Neuronal stem cell (in vitro differentiated cells): ENCODE data around the gene SCYGR7.

ENCODE experiments used
- DNase-seq: peaks from one replicate; pipeline ENCODE4 v3.0.0-alpha.2; 2013; ENCODE audit warnings: low spot score
- H2AFZ ChIP-seq: one replicate; pipeline ENCODE4 v1.6.1; 2013; ENCODE audit warnings: mild to moderate bottlenecking, low read length, inconsistent platforms
- H2AK5ac ChIP-seq: 2 replicates; pipeline ENCODE4 v1.6.1; 2013; ENCODE audit warnings: low read depth, mild to moderate bottlenecking, inconsistent platforms, low read length, moderate library complexity, mixed read lengths
- H2BK120ac ChIP-seq: 2 replicates; pipeline ENCODE4 v1.6.1; 2013; ENCODE audit warnings: low read depth, mild to moderate bottlenecking, inconsistent platforms, low read length, moderate library complexity, mixed read lengths
- H2BK12ac ChIP-seq: one replicate; pipeline ENCODE4 v1.6.1; 2013; ENCODE audit warnings: low read length, inconsistent platforms
- H2BK15ac ChIP-seq: 2 replicates; pipeline ENCODE4 v1.6.1; 2013; ENCODE audit warnings: mild to moderate bottlenecking, low read length, inconsistent platforms, mixed read lengths
- H2BK5ac ChIP-seq: one replicate; pipeline ENCODE4 v1.6.1; 2013; ENCODE audit warnings: inconsistent platforms, mild to moderate bottlenecking, low read length, moderate library complexity
- H3K14ac ChIP-seq: one replicate; pipeline ENCODE4 v1.6.1; 2013; ENCODE audit warnings: low read length, inconsistent platforms
- H3K18ac ChIP-seq: 2 replicates; pipeline ENCODE4 v1.6.1; 2013; ENCODE audit warnings: low read length, inconsistent platforms
- H3K23ac ChIP-seq: 2 replicates; pipeline ENCODE4 v1.6.1; 2013; ENCODE audit warnings: low read depth, mild to moderate bottlenecking, mixed read lengths, low read length, inconsistent platforms; ENCODE audit not compliant: poor library complexity
- H3K27ac ChIP-seq: replicated peaks from 3 replicates; pipeline ENCODE4 v1.5.1; 2013; ENCODE audit warnings: low read length, inconsistent platforms
- H3K27me3 ChIP-seq, 3 experiments: 2 replicates each; pipeline ENCODE4 v1.6.1; 2013; ENCODE audit warnings: low read length in 3 of 3, mild to moderate bottlenecking in 2 of 3, inconsistent platforms in 1 of 3, low read depth in 1 of 3, mixed read lengths in 1 of 3, moderate library complexity in 1 of 3; ENCODE audit not compliant: control insufficient read depth in 3 of 3, insufficient read depth in 3 of 3
- H3K36me3 ChIP-seq, 2 donors: replicated peaks in 1 of 2; 2 replicates each; pipeline ENCODE4 v1.6.1; 2013; ENCODE audit warnings: low read length in 2 of 2; ENCODE audit not compliant: control insufficient read depth in 2 of 2, insufficient read depth in 2 of 2
- H3K4ac ChIP-seq: 2 replicates; pipeline ENCODE4 v1.6.1; 2013; ENCODE audit warnings: inconsistent platforms, mild to moderate bottlenecking, low read length, moderate library complexity
- H3K4me1 ChIP-seq, 2 donors: 1 replicate in 1 of 2; 2 replicates in 1 of 2; pipeline ENCODE4 v1.6.1; 2013; ENCODE audit warnings: low read length in 2 of 2, low read depth in 1 of 2; ENCODE audit not compliant: control insufficient read depth in 2 of 2, insufficient read depth in 1 of 2
- H3K4me2 ChIP-seq: one replicate; pipeline ENCODE4 v1.6.1; 2013; ENCODE audit warnings: mild to moderate bottlenecking, low read length, inconsistent platforms; ENCODE audit not compliant: insufficient read depth, poor library complexity, severe bottlenecking
- H3K4me3 ChIP-seq, 2 donors: 2 replicates each; pipeline ENCODE4 v1.5.1; 2013; ENCODE audit warnings: low read length in 2 of 2, mild to moderate bottlenecking in 2 of 2, inconsistent platforms in 1 of 2, moderate library complexity in 1 of 2
- H3K79me1 ChIP-seq: one replicate; pipeline ENCODE4 v1.6.1; 2013; ENCODE audit warnings: low read depth, mild to moderate bottlenecking, inconsistent platforms, low read length, moderate library complexity
- H3K9ac ChIP-seq: one replicate; pipeline ENCODE4 v1.6.1; 2013; ENCODE audit warnings: mild to moderate bottlenecking, low read depth, low read length, inconsistent platforms; ENCODE audit not compliant: poor library complexity
- H3K9me3 ChIP-seq, 2 donors: replicated peaks in 1 of 2; 2 replicates each; pipeline versions ENCODE3 to v1.6.1; 2013; ENCODE audit warnings: low read length in 2 of 2, mild to moderate bottlenecking in 2 of 2, inconsistent platforms in 1 of 2, low read depth in 1 of 2, mixed read lengths in 1 of 2, moderate library complexity in 1 of 2; ENCODE audit not compliant: control insufficient read depth in 2 of 2, insufficient read depth in 1 of 2
- H4K8ac ChIP-seq: one replicate; pipeline ENCODE4 v1.6.1; 2013; ENCODE audit warnings: low read depth, mild to moderate bottlenecking, inconsistent platforms, low read length, moderate library complexity
- H4K91ac ChIP-seq: one replicate; pipeline ENCODE4 v1.6.1; 2013; ENCODE audit warnings: low read length, low read depth, mild to moderate bottlenecking, inconsistent platforms; ENCODE audit not compliant: poor library complexity
- WGBS, 2 donors: extraction: QIAGEN DNeasy Blood & Tissue Kit; methylation state at CpG; one replicate each; pipeline ENCODE4 v1.1.7; 2013; ENCODE audit warnings: missing lambda C conversion rate in 2 of 2, mixed read lengths in 1 of 2; ENCODE audit not compliant: insufficient read length in 2 of 2, insufficient replicate concordance in 1 of 2; ENCODE audit errors: extremely low coverage in 2 of 2; 5-methylcytosine and 5-hydroxymethylcytosine counted together

The SCYGR7 gene

DNA sequence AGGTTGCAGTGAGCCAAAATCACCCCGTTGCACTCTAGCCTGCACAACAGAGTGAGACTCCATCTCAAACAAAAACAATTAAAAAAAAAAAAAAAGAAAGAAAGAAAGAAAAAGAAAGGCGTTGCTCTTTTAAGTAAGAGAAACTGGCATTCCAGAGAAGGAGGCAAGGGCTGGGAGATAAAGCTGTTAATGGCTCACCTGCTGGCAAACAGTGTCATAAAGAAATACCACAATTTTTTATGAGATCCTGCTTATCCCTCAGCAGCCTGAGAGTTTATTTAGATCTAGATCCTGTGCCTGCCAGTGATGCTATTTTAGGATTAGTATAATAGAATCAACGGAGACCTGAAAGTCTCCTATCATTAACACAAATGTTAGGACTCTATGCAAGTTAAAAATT, 26.6 kb upstream of the SCYGR7 start:
- Histone ChIP-seq H3K79me1 (no peaks in the 10 kb centered on the region), H2AFZ (no peak overlapping the region), H3K14ac (no peak overlapping the region), H2BK12ac (no peak overlapping the region), H4K91ac (no peak overlapping the region), H3K27me3 (no peaks in the 10 kb centered on the region), H3K4me1 (no peaks in the 10 kb centered on the region), H2AK5ac (no peak overlapping the region), H3K18ac (no peak overlapping the region), H3K36me3 (no peaks in the 10 kb centered on the region), H3K9ac (no peak overlapping the region), H2BK5ac (no peak overlapping the region), H3K4ac (no peak overlapping the region), H3K4me2 (no peak overlapping the region), H3K27ac (no peak overlapping the region), H3K23ac (no peak overlapping the region), H2BK120ac (no peak overlapping the region), H4K8ac (no peak overlapping the region), H2BK15ac (no peak overlapping the region), H3K4me3 (no peak overlapping the region), H3K9me3 (no peaks in the 10 kb centered on the region)
- no peak for DNase-seq
- WGBS, 2 donors = no CpG with 5 or more reads among the region's 3 CpGs

DNA sequence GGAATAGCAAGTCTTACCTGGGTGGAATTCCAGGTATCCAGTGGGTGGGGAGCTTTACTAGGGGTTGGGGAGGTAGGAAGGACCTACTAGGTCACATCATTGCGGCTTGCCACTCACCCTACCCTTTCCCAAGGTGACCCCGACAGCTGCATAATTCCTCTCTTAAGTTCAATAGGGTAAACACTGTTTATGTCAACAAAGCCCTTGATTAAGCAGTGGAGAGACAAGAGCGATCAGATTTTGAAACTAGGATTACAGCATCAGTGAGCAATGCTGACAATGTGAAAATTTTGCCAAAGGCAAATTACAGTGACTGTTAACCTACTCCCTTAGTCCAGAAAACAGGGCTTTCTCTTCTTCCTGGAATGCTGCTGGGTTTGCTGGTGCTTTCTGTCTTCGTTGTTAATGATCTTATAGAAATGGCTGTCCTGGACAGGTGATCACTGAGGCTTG, 24.8 kb upstream of the SCYGR7 start:
- Histone ChIP-seq H3K4ac (no peak overlapping the region), H3K9me3 (no peaks in the 10 kb centered on the region), H3K9ac (no peak overlapping the region), H3K27me3 (no peaks in the 10 kb centered on the region), H3K4me2 (no peak overlapping the region), H3K36me3 (no peaks in the 10 kb centered on the region), H2AK5ac (no peak overlapping the region), H4K91ac (no peak overlapping the region), H2BK15ac (no peak overlapping the region), H3K27ac (no peak overlapping the region), H3K14ac (no peak overlapping the region), H3K79me1 (no peaks in the 10 kb centered on the region), H2BK120ac (no peak overlapping the region), H3K23ac (no peak overlapping the region), H3K18ac (no peak overlapping the region), H3K4me1 (peaks cover 0 to 2% of the 10 kb centered on the region in 2 donors), H2BK5ac (no peak overlapping the region), H4K8ac (no peak overlapping the region), H2AFZ (no peak overlapping the region), H3K4me3 (no peak overlapping the region), H2BK12ac (no peak overlapping the region)
- no CpG with 5 or more reads among the region's 4 CpGs for WGBS, 2 donors
- DNase-seq = no peak

DNA sequence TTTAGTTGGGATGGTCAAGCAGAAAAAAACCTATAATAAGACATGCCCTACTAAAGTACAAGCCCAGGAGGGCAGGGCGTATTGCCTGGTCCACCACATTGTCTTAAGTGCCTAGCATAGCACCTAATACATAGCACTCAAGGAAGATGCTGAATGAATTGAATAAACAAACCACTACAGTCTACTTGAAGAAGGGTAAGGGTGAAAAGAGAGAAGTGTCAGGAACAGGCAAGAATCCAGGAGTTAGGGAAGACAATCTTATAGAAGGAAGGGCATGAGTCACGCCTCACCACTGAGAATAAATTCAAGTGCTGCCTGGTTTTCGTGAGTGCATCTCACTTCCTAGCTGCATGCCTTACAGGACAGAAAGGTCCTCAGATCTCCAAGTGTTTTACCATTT, 24.2 kb upstream of the SCYGR7 start:
- no peak overlapping the region for H2BK12ac ChIP-seq
- no peak overlapping the region for H2AFZ ChIP-seq
- no peak overlapping the region for H2BK5ac ChIP-seq
- no peaks in the 10 kb centered on the region for H3K79me1 ChIP-seq
- H3K23ac ChIP-seq = no peak overlapping the region
- H3K36me3 ChIP-seq = no peaks in the 10 kb centered on the region
- no peak overlapping the region for H2BK120ac ChIP-seq
- H3K4me1 ChIP-seq = peaks cover 0 to 2% of the 10 kb centered on the region in 2 donors
- H3K9ac ChIP-seq = no peak overlapping the region
- no peak overlapping the region for H4K91ac ChIP-seq
- H2AK5ac ChIP-seq = no peak overlapping the region
- H3K27me3 ChIP-seq = no peaks in the 10 kb centered on the region
- no peak for DNase-seq
- no peak overlapping the region for H3K27ac ChIP-seq
- H3K4me2 ChIP-seq = no peak overlapping the region
- H3K9me3 ChIP-seq = no peaks in the 10 kb centered on the region
- H2BK15ac ChIP-seq = no peak overlapping the region
- no peak overlapping the region for H3K4me3 ChIP-seq
- WGBS, 2 donors = no CpG with 5 or more reads among the region's 3 CpGs
- H3K14ac ChIP-seq = no peak overlapping the region
- no peak overlapping the region for H3K18ac ChIP-seq
- H4K8ac ChIP-seq = no peak overlapping the region
- H3K4ac ChIP-seq = no peak overlapping the region

DNA sequence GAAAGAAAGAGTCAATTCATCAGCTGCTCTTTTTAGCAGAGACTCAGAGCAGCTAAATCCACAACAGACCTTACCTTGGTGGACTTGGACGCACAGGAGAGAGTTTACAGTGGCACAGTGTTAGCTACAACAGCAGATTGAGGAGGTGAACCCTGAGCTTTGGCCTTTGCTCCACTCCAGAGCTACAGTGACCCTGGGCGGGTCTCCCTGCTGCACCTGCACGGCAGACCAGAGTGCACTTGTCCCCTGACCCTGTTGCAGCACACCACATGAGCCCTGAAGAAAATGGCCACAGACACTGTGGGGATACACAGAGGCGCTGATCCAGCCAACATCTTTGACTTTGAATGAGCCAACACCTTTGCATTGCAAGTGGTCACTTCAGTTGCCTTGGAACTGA, 21.3 kb upstream of the SCYGR7 start:
- Histone ChIP-seq H3K4ac (no peak overlapping the region), H3K9ac (no peak overlapping the region), H2AFZ (no peak overlapping the region), H3K36me3 (no peaks in the 10 kb centered on the region), H2BK120ac (no peak overlapping the region), H3K9me3 (no peaks in the 10 kb centered on the region), H4K8ac (no peak overlapping the region), H4K91ac (no peak overlapping the region), H3K4me1 (peaks cover 0 to 2% of the 10 kb centered on the region in 2 donors), H3K4me2 (no peak overlapping the region), H2BK12ac (no peak overlapping the region), H3K27me3 (no peaks in the 10 kb centered on the region), H2BK5ac (no peak overlapping the region), H2AK5ac (no peak overlapping the region), H3K79me1 (no peaks in the 10 kb centered on the region), H3K27ac (no peak overlapping the region), H3K18ac (peak overlapping the region; percentile 15), H2BK15ac (no peak overlapping the region), H3K14ac (no peak overlapping the region), H3K23ac (no peak overlapping the region), H3K4me3 (no peak overlapping the region)
- WGBS, 2 donors = no CpG with 5 or more reads among the region's 4 CpGs
- no peak for DNase-seq
